ENCODE data around the gene OR2V1.

Gene OR2V1

GRCh38 chr5:181087309-181087708 lies 43.7 kb downstream of the OR2V1 start:
- Histone ChIP-seq H3K4me1 (ENCODE audit: control insufficient read depth, low read length) (no peaks in the 10 kb centered on the region), H3K79me2 (ENCODE audit: control insufficient read depth, low read length) (no peaks in the 10 kb centered on the region), H3K4me2 (ENCODE audit: low read length) (no peak overlapping the region), H3K9me3 (ENCODE audit: control insufficient read depth, insufficient read depth, low read length) (no peaks in the 10 kb centered on the region), H3K9me2 (replicated peaks; ENCODE audit: control insufficient read depth, low read length) (no peaks in the 10 kb centered on the region), H3K36me3 (ENCODE audit: control insufficient read depth, low read length) (no peaks in the 10 kb centered on the region), H3K4me3 (ENCODE audit: low read length) (no peak overlapping the region), H3K27ac (ENCODE audit: low read depth, low read length) (no peak overlapping the region), H3F3A (ENCODE audit: control insufficient read depth, insufficient read depth) (no peaks in the 10 kb centered on the region), H4K20me1 (ENCODE audit: control insufficient read depth, insufficient read depth, low read depth, low read length) (no peaks in the 10 kb centered on the region), H3K27me3 (ENCODE audit: control insufficient read depth, low read length) (peaks cover 7% of the 10 kb centered on the region; the same call in 1 of the 2 replicates)
- TF ChIP-seq, protein P1, sequence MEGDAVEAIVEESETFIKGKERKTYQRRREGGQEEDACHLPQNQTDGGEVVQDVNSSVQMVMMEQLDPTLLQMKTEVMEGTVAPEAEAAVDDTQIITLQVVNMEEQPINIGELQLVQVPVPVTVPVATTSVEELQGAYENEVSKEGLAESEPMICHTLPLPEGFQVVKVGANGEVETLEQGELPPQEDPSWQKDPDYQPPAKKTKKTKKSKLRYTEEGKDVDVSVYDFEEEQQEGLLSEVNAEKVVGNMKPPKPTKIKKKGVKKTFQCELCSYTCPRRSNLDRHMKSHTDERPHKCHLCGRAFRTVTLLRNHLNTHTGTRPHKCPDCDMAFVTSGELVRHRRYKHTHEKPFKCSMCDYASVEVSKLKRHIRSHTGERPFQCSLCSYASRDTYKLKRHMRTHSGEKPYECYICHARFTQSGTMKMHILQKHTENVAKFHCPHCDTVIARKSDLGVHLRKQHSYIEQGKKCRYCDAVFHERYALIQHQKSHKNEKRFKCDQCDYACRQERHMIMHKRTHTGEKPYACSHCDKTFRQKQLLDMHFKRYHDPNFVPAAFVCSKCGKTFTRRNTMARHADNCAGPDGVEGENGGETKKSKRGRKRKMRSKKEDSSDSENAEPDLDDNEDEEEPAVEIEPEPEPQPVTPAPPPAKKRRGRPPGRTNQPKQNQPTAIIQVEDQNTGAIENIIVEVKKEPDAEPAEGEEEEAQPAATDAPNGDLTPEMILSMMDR (IDR thresholded peaks at IDR 0.05; ENCODE audit: low read depth, low read length, poor library complexity, severe bottlenecking): no peak
- no peak for TF ChIP-seq EZH2phosphoT487 (IDR thresholded peaks at IDR 0.05; ENCODE audit: borderline replicate concordance, low read length)

- H3K27ac ChIP-seq (ENCODE audit: low read depth, low read length): no peak overlapping the region
- H3K79me2 ChIP-seq (ENCODE audit: control insufficient read depth, low read length): no peaks in the 10 kb centered on the region
- no peaks in the 10 kb centered on the region for H3K9me3 ChIP-seq (ENCODE audit: control insufficient read depth, insufficient read depth, low read length)
- H3K36me3 ChIP-seq (ENCODE audit: control insufficient read depth, low read length): no peaks in the 10 kb centered on the region
- H3K4me3 ChIP-seq (ENCODE audit: low read length): no peak overlapping the region
- no peak for TF ChIP-seq EZH2phosphoT487 (IDR thresholded peaks at IDR 0.05; ENCODE audit: borderline replicate concordance, low read length)
- no peaks in the 10 kb centered on the region for H3K4me1 ChIP-seq (ENCODE audit: control insufficient read depth, low read length)
- no peaks in the 10 kb centered on the region for H4K20me1 ChIP-seq (ENCODE audit: control insufficient read depth, insufficient read depth, low read depth, low read length)
- peaks cover 9% of the 10 kb centered on the region; the same call in 1 of the 2 replicates for H3K27me3 ChIP-seq (ENCODE audit: control insufficient read depth, low read length)
- H3K4me2 ChIP-seq (ENCODE audit: low read length): no peak overlapping the region
- no peaks in the 10 kb centered on the region for H3F3A ChIP-seq (ENCODE audit: control insufficient read depth, insufficient read depth)
- H3K9me2 ChIP-seq (replicated peaks; ENCODE audit: control insufficient read depth, low read length): no peaks in the 10 kb centered on the region
These were observed 44.1 kb downstream of the OR2V1 start for GRCh38 chr5:181086884-181087205.

- Histone ChIP-seq H3K4me3 (ENCODE audit: low read length) (no peak overlapping the region), H3F3A (ENCODE audit: control insufficient read depth, insufficient read depth) (no peaks in the 10 kb centered on the region), H3K27me3 (ENCODE audit: control insufficient read depth, low read length) (peaks cover 9% of the 10 kb centered on the region; the same call in 1 of the 2 replicates), H4K20me1 (ENCODE audit: control insufficient read depth, insufficient read depth, low read depth, low read length) (no peaks in the 10 kb centered on the region), H3K79me2 (ENCODE audit: control insufficient read depth, low read length) (no peaks in the 10 kb centered on the region), H3K27ac (ENCODE audit: low read depth, low read length) (no peak overlapping the region), H3K9me2 (replicated peaks; ENCODE audit: control insufficient read depth, low read length) (no peaks in the 10 kb centered on the region), H3K4me1 (ENCODE audit: control insufficient read depth, low read length) (no peaks in the 10 kb centered on the region), H3K36me3 (ENCODE audit: control insufficient read depth, low read length) (no peaks in the 10 kb centered on the region), H3K9me3 (ENCODE audit: control insufficient read depth, insufficient read depth, low read length) (no peaks in the 10 kb centered on the region), H3K4me2 (ENCODE audit: low read length) (no peak overlapping the region)
- TF ChIP-seq, protein P1 (IDR thresholded peaks at IDR 0.05; ENCODE audit: low read depth, low read length, poor library complexity, severe bottlenecking): no peak
- TF ChIP-seq EZH2phosphoT487 (IDR thresholded peaks at IDR 0.05; ENCODE audit: borderline replicate concordance, low read length): no peak
These were observed 44.7 kb downstream of the OR2V1 start for GRCh38 chr5:181086026-181086883.

DNA sequence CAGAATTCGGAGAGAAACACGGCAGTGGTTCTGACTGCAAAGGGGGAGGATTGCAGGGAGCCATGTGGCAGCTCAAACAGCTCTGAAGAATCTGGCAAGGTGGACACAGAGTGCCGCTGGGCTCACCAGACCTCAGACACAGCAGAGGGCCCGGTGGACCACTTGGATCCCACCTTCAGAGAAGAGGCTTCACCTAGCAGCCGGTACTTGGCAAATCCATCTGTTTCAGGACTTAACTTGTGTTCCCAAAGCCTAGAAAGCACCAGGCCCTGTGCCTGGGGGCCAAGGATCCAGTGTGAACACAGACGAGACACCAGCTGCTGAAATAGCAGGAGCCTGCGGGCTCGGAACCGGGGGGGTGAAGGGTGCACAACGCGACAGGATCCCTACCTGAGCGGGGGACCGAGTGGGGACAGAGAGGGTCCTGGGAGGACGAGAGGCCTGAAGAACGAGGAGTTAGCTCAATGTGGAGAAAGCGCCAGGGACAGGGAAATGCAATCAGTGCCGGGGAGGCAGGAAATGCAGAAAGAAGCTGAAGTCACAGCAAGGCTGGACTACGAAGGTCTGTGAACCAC lies 46.3 kb downstream of the OR2V1 start:
- no peaks in the 10 kb centered on the region for H3K36me3 ChIP-seq (ENCODE audit: control insufficient read depth, low read length)
- no peak overlapping the region for H3K27ac ChIP-seq (ENCODE audit: low read depth, low read length)
- no peak overlapping the region for H3K4me3 ChIP-seq (ENCODE audit: low read length)
- peaks cover 9% of the 10 kb centered on the region; the same call in 1 of the 2 replicates for H3K27me3 ChIP-seq (ENCODE audit: control insufficient read depth, low read length)
- H3K9me3 ChIP-seq (ENCODE audit: control insufficient read depth, insufficient read depth, low read length): no peaks in the 10 kb centered on the region
- no peaks in the 10 kb centered on the region for H3K9me2 ChIP-seq (replicated peaks; ENCODE audit: control insufficient read depth, low read length)
- no peaks in the 10 kb centered on the region for H3F3A ChIP-seq (ENCODE audit: control insufficient read depth, insufficient read depth)
- no peaks in the 10 kb centered on the region for H4K20me1 ChIP-seq (ENCODE audit: control insufficient read depth, insufficient read depth, low read depth, low read length)
- no peaks in the 10 kb centered on the region for H3K4me1 ChIP-seq (ENCODE audit: control insufficient read depth, low read length)
- H3K79me2 ChIP-seq (ENCODE audit: control insufficient read depth, low read length): no peaks in the 10 kb centered on the region
- H3K4me2 ChIP-seq (ENCODE audit: low read length): no peak overlapping the region
- TF ChIP-seq, protein P1 (IDR thresholded peaks at IDR 0.05; ENCODE audit: low read depth, low read length, poor library complexity, severe bottlenecking): no peak
- no peak for TF ChIP-seq EZH2phosphoT487 (IDR thresholded peaks at IDR 0.05; ENCODE audit: borderline replicate concordance, low read length)

Data from DOHH2 (cell line).